Adrenal gland (tissue), 12 donors: ENCODE data around the gene FBXL16. TPM values are rescaled to one million over a fixed set of nuclear protein-coding genes. Genes with fewer than 3 reads are reported as not detected.

Experiments
- DNase-seq, 7 donors: peaks; one replicate each; pipeline ENCODE4 v3.0.0-alpha.2; 2019 to 2020
- H3K27ac ChIP-seq, 5 donors: fragments of 200-600 bp; sonication (generic) in 4 of 5; 1 replicate in 3 of 5; 2 replicates in 2 of 5; pipeline versions ENCODE4 v1.5.1 to v1.8.0; 2016 to 2020; ENCODE audit warnings: mild to moderate bottlenecking in 1 of 5
- H3K27me3 ChIP-seq: fragments of 200-600 bp; 2 replicates; pipeline ENCODE4 v1.8.0; 2021
- H3K36me3 ChIP-seq, 2 donors: fragments of 200-600 bp; replicated peaks in 1 of 2; 1 replicate in 1 of 2; 2 replicates in 1 of 2; pipeline versions ENCODE4 v1.5.1 to v1.8.0; 2018 to 2022
- H3K4me1 ChIP-seq, 2 donors: fragments of 200-600 bp; replicated peaks in 1 of 2; 1 replicate in 1 of 2; 2 replicates in 1 of 2; pipeline versions ENCODE4 v1.5.1 to v1.8.0; 2018 to 2021
- H3K4me3 ChIP-seq, 4 donors: fragments of 200-600 bp; sonication (generic) in 3 of 4; one replicate each; pipeline ENCODE4 v1.5.1; 2016 to 2018
- H3K9me3 ChIP-seq, 3 donors: fragments of 200-600 bp; sonication (generic) in 1 of 3; replicated peaks in 1 of 3; 1 replicate in 2 of 3; 2 replicates in 1 of 3; pipeline versions ENCODE4 v1.5.1 to v1.8.0; 2016 to 2021
- CTCF ChIP-seq, 6 experiments: fragments of 450-650 bp in 4 of 6; fragments of 200-600 bp in 2 of 6; sonication (generic) in 1 of 6; IDR thresholded peaks; 1 replicate in 5 of 6; 2 replicates in 1 of 6; pipeline versions ENCODE4 v1.5.1 to v1.8.0; 2016 to 2021; ENCODE audit warnings: antibody characterized with exemption in 6 of 6, mild to moderate bottlenecking in 2 of 6, moderate library complexity in 1 of 6
- POLR2A ChIP-seq, 2 donors: fragments of 450-650 bp; IDR thresholded peaks; one replicate each; pipeline ENCODE4 v1.6.1; 2017; ENCODE audit warnings: antibody characterized with exemption in 2 of 2, mild to moderate bottlenecking in 2 of 2, moderate library complexity in 1 of 2
- WGBS, 4 donors: extraction: QIAGEN DNeasy Blood & Tissue Kit in 2 of 4; methylation state at CpG; one replicate each; pipeline versions ENCODE4 v1.1.5 to v1.1.7; 2013 to 2017; 5-methylcytosine and 5-hydroxymethylcytosine counted together
- intact Hi-C, 2 donors: fragments of 100-400 bp; cut with DNase I; formaldehyde crosslinking; loops; one replicate each; pipeline versions ENCODE4 v1.14.1 to v1.15.0; 2022 to 2023
- polyA plus RNA-seq, 3 donors: library from polyadenylated mRNA; stranded (reverse); fragments of 200-250 nt in 2 of 3; fragments of 350-450 nt in 1 of 3; fragmentation: Illumina TruSeq in 1 of 3; extraction: RNeasy Lipid Tissue Mini Kit (QIAGEN cat#74804) in 1 of 3; gene quantifications; one replicate each; pipeline ENCODE4 v1.2.3, GENCODE V29; 2013 to 2014
- total RNA-seq, 9 donors: library from RNA; depleted of rRNA in 4 of 9; stranded (reverse); fragments of >200 nt in 4 of 9; fragments of 120-200 nt in 1 of 9; fragmentation: NEBNext Ultra II Directional in 1 of 9; extraction: Animal tissue kit (Norgen Biotek cat#: 25700) in 1 of 9; gene quantifications; one replicate each; pipeline versions ENCODE4 v1.1.0 to v1.2.4, GENCODE V29; 2013 to 2023
- donor health status: healthy with polysubstance abuse.
- donor health status: Bipolar disorder and iron deficiency.
- donor health status: DM: yes; HTN: yes; CAD: no.
- donor health status: DM: no; HTN: no; CAD: no.
- donor health status: DM: no; HTN: no; CAD: no.
- donor health status: DM: yes; HTN: yes; CAD: no.

Gene FBXL16
- total and polyA plus RNA-seq, 12 donors = 0.17 to 18.3 (median 5.2) TPM; not detected in 1

- Histone ChIP-seq H3K27ac (no peak overlapping the region), H3K27me3 (no peaks in the 10 kb centered on the region), H3K9me3 (no peaks in the 10 kb centered on the region), H3K4me1 (peaks cover 17 to 38% of the 10 kb centered on the region in 2 donors), H3K36me3 (peaks cover 0 to 24% of the 10 kb centered on the region in 2 donors), H3K4me3 (no peak overlapping the region)
- 87 to 93% (median 90%) methylated on average over 10 to 19 of the region's 19 CpGs for WGBS, 4 donors
- intact Hi-C loops = no loop called here
- no peak for TF ChIP-seq POLR2A (IDR thresholded peaks at IDR 0.05)
- no peak for TF ChIP-seq CTCF (IDR thresholded peaks at IDR 0.05)
- no peak for DNase-seq
Observed at GRCh38 chr16:687499-687898, 18.1 kb downstream of the FBXL16 start.

GRCh38 chr16:686459-687260 lies 18.9 kb downstream of the FBXL16 start:
- intact Hi-C loops = no loop called here
- no peaks in the 10 kb centered on the region for H3K27me3 ChIP-seq
- peaks cover 17 to 46% of the 10 kb centered on the region in 2 donors for H3K4me1 ChIP-seq
- peaks cover 0 to 32% of the 10 kb centered on the region in 2 donors for H3K36me3 ChIP-seq
- no peak overlapping the region for H3K4me3 ChIP-seq
- TF ChIP-seq CTCF (IDR thresholded peaks at IDR 0.05) (no peak), POLR2A (IDR thresholded peaks at IDR 0.05) (no peak)
- H3K27ac ChIP-seq = no peak overlapping the region
- no peaks in the 10 kb centered on the region for H3K9me3 ChIP-seq
- peak in 1 of 7 donors; percentile 27 for DNase-seq
- 78 to 91% (median 87%) methylated on average over 6 to 51 of the region's 51 CpGs for WGBS, 4 donors

GRCh38 chr16:685967-686366 lies 19.6 kb downstream of the FBXL16 start:
- Histone ChIP-seq H3K9me3 (no peaks in the 10 kb centered on the region), H3K36me3 (peaks cover 0 to 36% of the 10 kb centered on the region in 2 donors), H3K4me1 (peaks cover 24 to 53% of the 10 kb centered on the region in 2 donors), H3K27ac (no peak overlapping the region), H3K27me3 (no peaks in the 10 kb centered on the region), H3K4me3 (no peak overlapping the region)
- 61 to 83% (median 64%) methylated on average over 5 to 10 of the region's 10 CpGs for WGBS, 4 donors
- peak in 6 of 7 donors; percentile 62 to 81 (median 77) for DNase-seq
- TF ChIP-seq CTCF (IDR thresholded peaks at IDR 0.05) (peak; percentile 15 to 45 (median 34)), POLR2A (IDR thresholded peaks at IDR 0.05) (no peak)
- intact Hi-C loops = no loop called here

GRCh38 chr16:684961-685696 lies 20.5 kb downstream of the FBXL16 start:
- no peaks in the 10 kb centered on the region for H3K27me3 ChIP-seq
- 87 to 94% (median 91%) methylated on average over 9 to 61 of the region's 61 CpGs for WGBS, 4 donors
- peak overlapping the region in 1 of 4 donors; percentile 79 for H3K4me3 ChIP-seq
- peak in 3 of 7 donors; percentile 43 to 80 (median 55) for DNase-seq
- peak overlapping the region in 2 of 5 donors; percentile 79 to 81 for H3K27ac ChIP-seq
- peaks cover 27 to 54% of the 10 kb centered on the region in 2 donors for H3K4me1 ChIP-seq
- H3K36me3 ChIP-seq = peaks cover 0 to 36% of the 10 kb centered on the region in 2 donors
- TF ChIP-seq POLR2A (IDR thresholded peaks at IDR 0.05) (no peak), CTCF (IDR thresholded peaks at IDR 0.05) (no peak)
- intact Hi-C loops = no loop called here
- no peaks in the 10 kb centered on the region for H3K9me3 ChIP-seq
